K562 (cell line): ENCODE measurements around the gene RSU1. TPM values are rescaled to one million over a fixed set of nuclear protein-coding genes. Genes with fewer than 3 reads are reported as not detected.
A peak's percentile ranks its signal among the peaks of the same experiment; 100 is the strongest.

Experiments
- ATAC-seq: fragments of 200-7000 bp; cut with Tn5 transposase; 3 replicates; pipeline ENCODE4 v1.9.1; 2020; ENCODE audit warnings: moderate library complexity
- BruUV-seq: library from RNA; stranded (reverse); fragments of 400-500 nt; replicated peaks from 2 replicates; lab custom pipeline; 2021; lab: Mats Ljungman, UMichigan
- CTCF ChIA-PET: fragments of 300-600 bp; formaldehyde crosslinking; extraction: SDS; loops from one replicate; lab custom pipeline; 2021; ENCODE audit warnings: low intra/inter-chr PET ratio; lab: Yijun Ruan, JAX
- POLR2A ChIA-PET: fragments of 300-600, 350-650 bp; sonication (Branson Sonifier 250); formaldehyde crosslinking; extraction: SDS; loops from one replicate; lab custom pipeline; 2021; ENCODE audit warnings: antibody characterized with exemption, inconsistent platforms; lab: Yijun Ruan, JAX
- DNase-seq, 4 experiments: peaks; one replicate each; pipeline versions ENCODE4 v3.0.0 to v3.0.0-alpha.2; 2011 to 2018; ENCODE audit warnings: low spot score in 3 of 4, mixed read lengths in 3 of 4; ENCODE audit errors: extremely low read depth in 1 of 4
- FAIRE-seq: peaks from 2 replicates; lab custom pipeline; 2011; peaks lifted over from hg19 to GRCh38; lab: Jason Lieb, UNC
- H2AFZ ChIP-seq: 2 replicates; pipeline ENCODE4 v1.6.0; 2011; ENCODE audit warnings: low read depth, low read length, control low read depth, inconsistent platforms
- H3K27ac ChIP-seq: fragments of 200-600 bp; 3 replicates; pipeline ENCODE4 v1.8.0; 2011; ENCODE audit warnings: low read depth, mild to moderate bottlenecking, control low read depth, inconsistent platforms, low read length, moderate library complexity, mixed read lengths; ENCODE audit errors: extremely low read depth
- H3K27me3 ChIP-seq, 2 experiments: fragments of 300-600 bp in 1 of 2; 2 replicates in 1 of 2; 3 replicates in 1 of 2; pipeline versions ENCODE4 v1.6.0 to v1.8.0; 2011; ENCODE audit warnings: inconsistent platforms in 2 of 2, low read length in 2 of 2, mild to moderate bottlenecking in 1 of 2, mixed read lengths in 1 of 2, moderate library complexity in 1 of 2; ENCODE audit not compliant: control insufficient read depth in 2 of 2, insufficient read depth in 2 of 2
- H3K36me3 ChIP-seq: fragments of 300-600 bp; 3 replicates; pipeline ENCODE4 v1.8.0; 2011; ENCODE audit warnings: mild to moderate bottlenecking, low read length, inconsistent platforms; ENCODE audit not compliant: control insufficient read depth, insufficient read depth
- H3K4me1 ChIP-seq, 2 experiments: fragments of 200-600 bp in 1 of 2; replicated peaks in 1 of 2; 2 replicates in 1 of 2; 3 replicates in 1 of 2; pipeline versions ENCODE4 v1.5.1 to v1.8.0; 2011; ENCODE audit warnings: inconsistent platforms in 2 of 2, low read length in 2 of 2, mild to moderate bottlenecking in 1 of 2, mixed read lengths in 1 of 2, moderate library complexity in 1 of 2; ENCODE audit not compliant: control insufficient read depth in 2 of 2, insufficient read depth in 2 of 2
- H3K4me2 ChIP-seq: 2 replicates; pipeline ENCODE4 v1.6.1; 2011; ENCODE audit warnings: low read length, control low read depth, inconsistent platforms, mixed read lengths; ENCODE audit not compliant: insufficient read depth
- H3K4me3 ChIP-seq: fragments of 200-600 bp; sonication (generic), shearing (Covaris generic); 2 replicates; pipeline ENCODE4 v1.5.1; 2016; ENCODE audit warnings: control low read depth, inconsistent platforms
- H3K79me2 ChIP-seq: fragments of 200-600 bp; 3 replicates; pipeline ENCODE4 v1.8.0; 2011; ENCODE audit warnings: low read length, inconsistent platforms; ENCODE audit not compliant: control insufficient read depth, insufficient read depth
- H3K9ac ChIP-seq, 2 experiments: 2 replicates each; pipeline versions ENCODE4 v1.6.0 to v1.6.1; 2011; ENCODE audit warnings: low read depth in 2 of 2, low read length in 2 of 2, control low read depth in 1 of 2, inconsistent platforms in 1 of 2, mild to moderate bottlenecking in 1 of 2, mixed read lengths in 1 of 2; ENCODE audit not compliant: insufficient read depth in 1 of 2
- H3K9me1 ChIP-seq: one replicate; pipeline ENCODE4 v1.6.0; 2011; ENCODE audit warnings: inconsistent platforms, mild to moderate bottlenecking, low read length, moderate library complexity; ENCODE audit not compliant: control insufficient read depth, insufficient read depth
- H3K9me3 ChIP-seq: replicated peaks from 2 replicates; pipeline ENCODE4 v1.5.1; 2011; ENCODE audit warnings: low read depth, low read length, inconsistent platforms; ENCODE audit not compliant: control insufficient read depth, insufficient read depth
- H4K20me1 ChIP-seq: replicated peaks from 2 replicates; pipeline ENCODE4 v1.6.1; 2011; ENCODE audit warnings: low read length, inconsistent platforms, mixed read lengths; ENCODE audit not compliant: control insufficient read depth, insufficient read depth
- RBM25 ChIP-seq: fragments of 200-400 bp; formaldehyde crosslinking; IDR thresholded peaks from 2 replicates; pipeline ENCODE4 v1.6.1; 2018; ENCODE audit warnings: low read length, low read depth, moderate library complexity; ENCODE audit not compliant: severe bottlenecking
- RUNX1 ChIP-seq: sonication (generic); IDR thresholded peaks from 2 replicates; pipeline ENCODE4 v1.6.1; 2016; ENCODE audit warnings: antibody characterized with exemption, low read depth
- ZBTB26 ChIP-seq: fragments of 450-650 bp; formaldehyde crosslinking; IDR thresholded peaks from 2 replicates; pipeline ENCODE4 v1.4.0; 2022; ENCODE audit warnings: missing genetic modification characterization
- ZC3H11A ChIP-seq: IDR thresholded peaks from 2 replicates; pipeline ENCODE4 v1.6.1; 2012; ENCODE audit warnings: low read depth, low read length, improper control_type of control experiment
- WGBS: fragments of 100-300 bp; shearing (Covaris generic); methylation state at CpG from one replicate; pipeline ENCODE4 v1.1.6; 2016; ENCODE audit warnings: low coverage, mixed read lengths; ENCODE audit not compliant: insufficient coverage; ENCODE audit errors: missing lambda C conversion rate; 5-methylcytosine and 5-hydroxymethylcytosine counted together
- in situ Hi-C: fragments of 300-500 bp; cut with MboI; formaldehyde crosslinking; loops from 4 replicates; pipeline ENCODE4 v1.15.0; 2018; ENCODE audit warnings: inconsistent platforms, mixed read lengths
- intact Hi-C: fragments of 100-400 bp; cut with micrococcal nuclease; formaldehyde crosslinking; loops from 2 replicates; pipeline ENCODE4 v1.14.2; 2022
- polyA plus RNA-seq, 8 experiments: library from polyadenylated mRNA; depleted of rRNA in 4 of 8; stranded (reverse) in 5 of 8; unstranded in 3 of 8; fragments of >200 nt; fragmentation: Nextera tagmentation in 2 of 8; fragmentation: Illumina TruSeq in 1 of 8; extraction: Ambion mirVana in 2 of 8; extraction: Trizol in 1 of 8; gene quantifications; 2 replicates each; pipeline versions ENCODE4 v1.2.1 to v1.2.3, GENCODE V29; 2011 to 2014; ENCODE audit warnings: inconsistent platforms in 1 of 8, missing spikeins in 1 of 8
- total RNA-seq, 7 experiments: library from RNA; depleted of rRNA in 6 of 7; stranded (reverse); fragments of >200 nt in 6 of 7; fragmentation: Illumina TruSeq in 2 of 7; extraction: Trizol in 2 of 7; gene quantifications; 2 replicates each; pipeline versions ENCODE4 v1.2.1 to v1.2.3, GENCODE V29; 2011 to 2021; ENCODE audit warnings: low replicate concordance in 1 of 7

The RSU1 gene
- total and polyA plus RNA-seq, 9 of the 15 experiments (the other 6 are each of a cell fraction or from before 2014, with no cell fraction given): 18.8 to 67.3 (median 31.5) TPM

- peak; percentile 95 for TF ChIP-seq RBM25
- no peak for TF ChIP-seq ZC3H11A
- POLR2A ChIA-PET: interaction anchor here (1.0 kb wide), 1 partner anchor 13 kb away, joined by 3 read pairs; the partner anchor contains the start of gene RSU1
- Histone ChIP-seq H3K27ac (no peak overlapping the region), H3K9me1 (no peaks in the 10 kb centered on the region), H3K9me3 (no peaks in the 10 kb centered on the region), H4K20me1 (no peaks in the 10 kb centered on the region), H3K4me2 (no peak overlapping the region), H3K79me2 (0 out of 3 replicates have a peak, but pooled peaks cover 4% of the 10 kb centered on the region), H3K4me1 (no peaks in the 10 kb centered on the region), H3K36me3 (no peaks in the 10 kb centered on the region), H3K4me3 (no peak overlapping the region), H2AFZ (no peak overlapping the region), H3K9ac (no peak overlapping the region), H3K27me3 (no peaks in the 10 kb centered on the region)
- no peak for FAIRE-seq
- 44% methylated on average over 4 of the region's 4 CpGs for WGBS
- no peak for DNase-seq
- CTCF ChIA-PET: no interaction called here
- intact Hi-C loops (no loop called here), in situ Hi-C loops (loop anchor here (25.0 kb wide), 1 partner anchor 917 kb away; no protein-coding TSS in a partner anchor)
- no TSS peak for BruUV-seq
- ATAC-seq: no peak
These were observed 13.1 kb downstream of the RSU1 start for GRCh38 chr10:16804123-16804522.

- H3K9me3 ChIP-seq: no peaks in the 10 kb centered on the region
- no peak for FAIRE-seq
- CTCF ChIA-PET: no interaction called here
These were observed 13.8 kb downstream of the RSU1 start for GRCh38 chr10:16803464-16803863.

More at GRCh38 chr10:16803464-16803863, 13.8 kb downstream of the RSU1 start:
- Histone ChIP-seq H3K9me1 (no peaks in the 10 kb centered on the region), H3K4me3 (no peak overlapping the region), H3K9ac (no peak overlapping the region), H3K4me1 (no peaks in the 10 kb centered on the region), H3K4me2 (no peak overlapping the region), H3K79me2 (0 out of 3 replicates have a peak, but pooled peaks cover 4% of the 10 kb centered on the region), H4K20me1 (no peaks in the 10 kb centered on the region), H3K27ac (no peak overlapping the region), H3K27me3 (no peaks in the 10 kb centered on the region), H2AFZ (no peak overlapping the region), H3K36me3 (no peaks in the 10 kb centered on the region)
- intact Hi-C loops: no loop called here
- no peak for TF ChIP-seq RUNX1
- TF ChIP-seq ZBTB26 (CRISPR knock-in tag): no peak
- in situ Hi-C loops: loop anchor here (25.0 kb wide), 1 partner anchor 916 kb away; no protein-coding TSS in a partner anchor
- no TSS peak for BruUV-seq
- ATAC-seq (no peak), DNase-seq (no peak)
- POLR2A ChIA-PET: interaction anchor here (0.6 kb wide), 1 partner anchor 11 kb away, joined by 3 read pairs; no protein-coding TSS in a partner anchor
- 8% methylated on average over 2 of the region's 2 CpGs for whole genome bisulfite sequencing
